Measurements from ENCODE around the gene IL22RA1.
A peak's percentile ranks its signal among the peaks of the same experiment; 100 is the strongest.

The IL22RA1 gene

GRCh38 chr1:24186993-24187790, 44.3 kb upstream of the IL22RA1 start, which contains the start of gene IFNLR1:
Gene IFNLR1, minus strand, starts transcription at chr1:24187289. Its CDS starts 41 bp downstream, at chr1:24187248.
- H3K27me3 ChIP-seq (ENCODE audit: control insufficient read depth, insufficient read depth, low read length): no peaks in the 10 kb centered on the region
- H3K4me3 ChIP-seq (ENCODE audit: low read depth, low read length): peak within 1 kb of the TSS; percentile 53
- no peaks in the 10 kb centered on the region for H3K36me3 ChIP-seq (ENCODE audit: control insufficient read depth, insufficient read depth, low read length)
- peak within 1 kb of the TSS; percentile 85 for H2AFZ ChIP-seq
- no peaks in the 10 kb centered on the region for H3K9me3 ChIP-seq (ENCODE audit: control insufficient read depth, low read length)
- H3K9ac ChIP-seq: peak within 1 kb of the TSS; percentile 53
- no peaks in the 10 kb centered on the region for H3K79me2 ChIP-seq
- H3K27ac ChIP-seq: peak within 1 kb of the TSS; percentile 79
- H3K4me2 ChIP-seq (ENCODE audit: low read length): peak within 1 kb of the TSS; percentile 60
- no peaks in the 10 kb centered on the region for H3K4me1 ChIP-seq
- TF ChIP-seq, protein P1, sequence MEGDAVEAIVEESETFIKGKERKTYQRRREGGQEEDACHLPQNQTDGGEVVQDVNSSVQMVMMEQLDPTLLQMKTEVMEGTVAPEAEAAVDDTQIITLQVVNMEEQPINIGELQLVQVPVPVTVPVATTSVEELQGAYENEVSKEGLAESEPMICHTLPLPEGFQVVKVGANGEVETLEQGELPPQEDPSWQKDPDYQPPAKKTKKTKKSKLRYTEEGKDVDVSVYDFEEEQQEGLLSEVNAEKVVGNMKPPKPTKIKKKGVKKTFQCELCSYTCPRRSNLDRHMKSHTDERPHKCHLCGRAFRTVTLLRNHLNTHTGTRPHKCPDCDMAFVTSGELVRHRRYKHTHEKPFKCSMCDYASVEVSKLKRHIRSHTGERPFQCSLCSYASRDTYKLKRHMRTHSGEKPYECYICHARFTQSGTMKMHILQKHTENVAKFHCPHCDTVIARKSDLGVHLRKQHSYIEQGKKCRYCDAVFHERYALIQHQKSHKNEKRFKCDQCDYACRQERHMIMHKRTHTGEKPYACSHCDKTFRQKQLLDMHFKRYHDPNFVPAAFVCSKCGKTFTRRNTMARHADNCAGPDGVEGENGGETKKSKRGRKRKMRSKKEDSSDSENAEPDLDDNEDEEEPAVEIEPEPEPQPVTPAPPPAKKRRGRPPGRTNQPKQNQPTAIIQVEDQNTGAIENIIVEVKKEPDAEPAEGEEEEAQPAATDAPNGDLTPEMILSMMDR (IDR thresholded peaks at IDR 0.05): no peak

DNA sequence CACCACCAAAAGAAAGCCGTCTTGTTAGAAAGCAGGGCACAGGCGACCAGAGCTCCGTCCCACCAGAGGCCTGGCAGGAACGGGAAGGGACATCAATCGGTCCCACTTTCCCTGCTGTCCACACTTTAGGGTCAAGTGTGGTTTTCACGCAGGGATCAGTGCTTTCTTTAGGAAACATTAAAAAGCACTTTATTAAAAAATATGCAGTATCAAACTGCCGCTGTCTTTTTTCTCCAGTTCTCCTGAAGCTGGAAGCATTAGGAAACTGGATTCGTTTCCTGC, 43.7 kb upstream of the IL22RA1 start:
- Histone ChIP-seq H3K36me3 (ENCODE audit: control insufficient read depth, insufficient read depth, low read length) (no peaks in the 10 kb centered on the region), H3K27ac (peak overlapping the region; percentile 79), H3K79me2 (no peaks in the 10 kb centered on the region), H3K9me3 (ENCODE audit: control insufficient read depth, low read length) (no peaks in the 10 kb centered on the region), H3K4me2 (ENCODE audit: low read length) (peak overlapping the region; percentile 60), H3K4me1 (no peaks in the 10 kb centered on the region), H2AFZ (peak overlapping the region; percentile 85), H3K4me3 (ENCODE audit: low read depth, low read length) (peak overlapping the region; percentile 53), H3K27me3 (ENCODE audit: control insufficient read depth, insufficient read depth, low read length) (no peaks in the 10 kb centered on the region), H3K9ac (no peak overlapping the region)
- TF ChIP-seq, protein P1 (IDR thresholded peaks at IDR 0.05): no peak

DNA sequence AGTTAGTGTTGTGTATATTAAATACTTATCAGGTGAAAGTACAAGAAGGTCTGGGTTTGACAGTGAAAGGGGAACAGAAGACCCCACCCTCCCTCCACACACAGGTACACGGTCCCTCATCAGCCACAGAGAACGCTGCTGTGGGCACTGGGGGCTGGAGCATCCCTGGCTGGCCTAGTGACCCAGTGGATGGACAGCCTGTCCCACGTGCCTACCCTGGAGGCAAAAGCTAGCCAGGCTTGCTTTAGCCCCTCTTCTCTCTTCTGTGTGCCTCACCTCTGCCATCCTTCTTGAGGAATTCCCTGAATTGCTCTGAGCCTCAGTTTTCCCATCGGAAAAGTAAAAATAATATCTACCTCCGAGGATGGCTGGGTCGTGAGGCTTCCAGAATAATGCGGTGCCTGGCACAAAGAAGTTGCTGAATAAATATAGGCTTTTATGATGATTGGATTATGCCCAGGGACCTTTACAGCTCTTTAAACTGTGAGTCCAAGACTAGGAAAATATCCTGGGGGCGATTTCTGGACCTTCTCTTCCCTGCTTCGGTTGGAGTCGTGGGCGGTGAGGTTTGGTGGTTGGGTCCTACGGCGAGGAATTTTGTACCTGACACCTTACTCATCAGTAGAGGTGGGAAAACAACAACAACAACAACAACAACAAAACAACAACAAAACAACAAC, 43.2 kb upstream of the IL22RA1 start:
- no peaks in the 10 kb centered on the region for H3K9me3 ChIP-seq (ENCODE audit: control insufficient read depth, low read length)
- H3K4me3 ChIP-seq (ENCODE audit: low read depth, low read length): peak overlapping the region; percentile 53
- peak overlapping the region; percentile 60 for H3K4me2 ChIP-seq (ENCODE audit: low read length)
- TF ChIP-seq, protein P1 (IDR thresholded peaks at IDR 0.05): no peak
- H3K36me3 ChIP-seq (ENCODE audit: control insufficient read depth, insufficient read depth, low read length): no peaks in the 10 kb centered on the region
- no peak overlapping the region for H3K9ac ChIP-seq
- H3K79me2 ChIP-seq: no peaks in the 10 kb centered on the region
- peak overlapping the region; percentile 85 for H2AFZ ChIP-seq
- H3K27ac ChIP-seq: peak overlapping the region; percentile 79
- no peaks in the 10 kb centered on the region for H3K27me3 ChIP-seq (ENCODE audit: control insufficient read depth, insufficient read depth, low read length)
- H3K4me1 ChIP-seq: no peaks in the 10 kb centered on the region

GRCh38 chr1:24185076-24185475, 42.1 kb upstream of the IL22RA1 start:
- no peak overlapping the region for H3K4me2 ChIP-seq (ENCODE audit: low read length)
- no peaks in the 10 kb centered on the region for H3K9me3 ChIP-seq (ENCODE audit: control insufficient read depth, low read length)
- no peak overlapping the region for H3K4me3 ChIP-seq (ENCODE audit: low read depth, low read length)
- H3K79me2 ChIP-seq: no peaks in the 10 kb centered on the region
- H3K27ac ChIP-seq: no peak overlapping the region
- no peaks in the 10 kb centered on the region for H3K36me3 ChIP-seq (ENCODE audit: control insufficient read depth, insufficient read depth, low read length)
- no peaks in the 10 kb centered on the region for H3K4me1 ChIP-seq
- H3K27me3 ChIP-seq (ENCODE audit: control insufficient read depth, insufficient read depth, low read length): no peaks in the 10 kb centered on the region
- TF ChIP-seq, protein P1 (IDR thresholded peaks at IDR 0.05): no peak
- H2AFZ ChIP-seq: no peak overlapping the region
- H3K9ac ChIP-seq: no peak overlapping the region
